ENCODE data around the gene BARHL1.

GRCh38 chr9:132545578-132545977 is 36.8 kb upstream of the BARHL1 start:
- TF ChIP-seq CTCF (IDR thresholded peaks at IDR 0.05) (no peak), ZFX (IDR thresholded peaks at IDR 0.05; ENCODE audit: borderline replicate concordance) (no peak)
